ENCODE results near the gene CCDC171. TPM values are rescaled to one million over a fixed set of nuclear protein-coding genes. Genes with fewer than 3 reads are reported as not detected.
A peak's percentile ranks its signal among the peaks of the same experiment; 100 is the strongest.

Gene CCDC171
- total RNA-seq, 1 donor from 2014 or later, result 0.26 TPM

DNA sequence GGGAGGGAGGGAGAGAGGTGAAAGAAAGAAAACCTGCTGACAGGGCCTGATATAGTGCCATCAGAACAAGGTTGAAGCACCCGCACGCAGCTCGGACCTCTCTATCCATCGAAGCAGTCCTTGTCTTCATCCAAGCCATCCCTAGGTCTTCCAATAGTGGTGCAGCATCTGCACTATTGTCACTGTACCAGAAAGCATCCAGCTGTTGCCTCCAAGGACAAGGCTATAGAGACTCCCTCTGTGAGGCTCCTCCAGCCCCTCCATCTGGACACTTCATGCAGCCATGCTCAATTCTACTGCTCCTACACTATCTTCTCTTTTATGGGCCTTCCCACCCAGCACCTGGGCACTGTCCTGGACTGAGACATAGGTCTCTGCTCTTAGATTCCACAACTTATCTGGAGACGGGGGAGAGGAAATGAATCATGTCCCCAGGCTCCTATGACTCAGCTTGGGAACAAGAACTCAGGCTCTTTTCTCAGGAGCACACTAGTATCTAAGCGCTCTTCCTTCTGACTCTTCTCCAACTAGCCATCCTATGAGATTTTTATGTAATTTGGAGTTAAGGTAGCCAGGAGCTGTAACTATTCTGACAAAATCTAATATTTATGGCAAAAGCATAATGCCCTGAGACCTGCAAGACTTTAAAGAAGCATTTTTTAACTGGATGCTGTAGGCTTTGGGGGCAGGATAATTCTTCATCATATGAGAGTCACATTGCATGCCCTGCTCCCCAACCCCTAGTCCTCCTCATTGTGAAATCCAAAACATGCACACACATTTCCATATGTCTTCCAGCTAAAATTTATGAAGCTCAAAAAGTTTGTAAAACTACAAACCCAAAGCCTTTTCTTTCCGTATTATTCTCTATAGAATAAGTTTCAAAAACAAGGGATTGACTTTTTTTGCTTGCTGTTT lies 446.8 kb downstream of the CCDC171 start:
- DNase-seq (ENCODE audit: low read depth in 2 of 2), result peak in 1 of 2 donors; percentile 39

DNA sequence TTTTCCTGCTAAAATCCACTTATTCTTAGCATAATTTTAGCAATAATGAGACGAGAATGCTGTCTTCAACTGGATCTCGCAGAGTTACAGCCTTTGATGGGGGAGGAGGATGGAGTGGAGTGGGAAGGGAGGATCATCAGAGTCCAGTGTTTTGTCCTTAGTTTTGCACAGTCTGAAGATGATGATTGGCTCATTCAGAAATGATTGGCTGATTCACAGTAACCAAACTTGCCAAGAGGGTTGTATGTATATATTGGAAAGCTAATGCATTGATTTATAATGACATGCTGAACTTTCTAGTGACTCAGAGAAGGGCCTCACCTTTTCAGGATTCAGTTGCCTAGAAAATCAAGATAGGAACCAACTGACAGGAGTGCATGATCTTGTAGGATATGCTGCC lies 448.0 kb downstream of the CCDC171 start:
- DNase-seq (ENCODE audit: low read depth in 2 of 2), result no peak

DNA sequence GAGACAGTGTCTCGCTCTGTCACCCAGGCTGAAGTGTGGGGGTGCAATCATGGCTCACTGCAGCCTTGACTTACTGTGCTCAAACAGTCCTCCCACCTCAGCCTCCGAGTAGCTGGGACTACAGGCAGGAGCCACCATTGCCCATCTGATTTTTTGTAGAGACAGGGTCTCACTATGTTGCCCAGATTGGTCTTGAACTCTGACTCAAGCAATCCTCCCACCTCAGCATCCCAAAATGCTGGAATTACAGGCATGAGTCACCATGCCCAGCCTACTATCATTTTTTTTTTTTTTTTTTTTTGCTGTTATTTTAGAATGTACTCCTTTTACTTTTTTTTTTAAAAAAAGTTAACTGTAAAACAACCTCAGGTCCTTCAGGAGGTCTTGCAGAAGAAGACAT lies 449.0 kb downstream of the CCDC171 start:
- DNase-seq (ENCODE audit: low read depth in 2 of 2), result no peak

DNA sequence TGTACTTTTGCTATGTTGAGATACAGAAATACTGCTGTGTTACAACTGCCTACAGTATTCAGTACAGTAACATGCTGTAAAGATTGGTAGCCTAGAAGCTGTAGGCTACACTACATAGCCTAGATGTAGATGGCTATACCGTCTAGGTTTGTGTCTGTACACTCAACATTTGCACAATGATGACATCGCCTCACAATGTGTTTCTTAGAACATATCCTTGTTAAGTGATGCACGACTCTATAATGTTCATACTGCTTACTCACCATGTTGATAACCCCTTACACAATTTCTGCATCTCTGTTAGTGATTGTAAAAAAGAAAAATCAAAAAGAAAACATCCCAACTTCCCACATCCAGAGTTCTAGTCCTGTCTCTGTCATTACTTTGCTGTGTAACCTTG lies 450.0 kb downstream of the CCDC171 start:
- no peak for DNase-seq (ENCODE audit: low read depth in 2 of 2)

DNA sequence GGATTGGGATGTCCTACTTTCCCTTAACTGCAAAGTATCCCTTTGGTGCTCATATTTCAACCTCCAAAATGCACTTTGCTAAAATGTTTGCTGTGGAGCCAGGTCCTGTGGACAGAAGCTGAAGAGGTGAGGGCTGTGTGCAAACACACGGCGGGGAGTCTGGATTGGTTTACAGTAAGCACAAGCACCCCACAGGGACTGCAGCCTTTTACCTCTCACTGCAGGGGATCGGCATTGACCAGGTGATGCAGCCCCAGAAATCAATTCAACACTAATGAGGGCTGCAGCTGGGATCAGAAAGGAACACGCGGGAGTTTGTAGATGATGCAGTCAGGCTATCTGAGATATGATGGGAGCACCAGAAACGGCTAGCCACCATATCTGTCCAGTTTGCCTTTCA lies 450.9 kb downstream of the CCDC171 start:
- no peak for DNase-seq (ENCODE audit: low read depth in 2 of 2)

DNA sequence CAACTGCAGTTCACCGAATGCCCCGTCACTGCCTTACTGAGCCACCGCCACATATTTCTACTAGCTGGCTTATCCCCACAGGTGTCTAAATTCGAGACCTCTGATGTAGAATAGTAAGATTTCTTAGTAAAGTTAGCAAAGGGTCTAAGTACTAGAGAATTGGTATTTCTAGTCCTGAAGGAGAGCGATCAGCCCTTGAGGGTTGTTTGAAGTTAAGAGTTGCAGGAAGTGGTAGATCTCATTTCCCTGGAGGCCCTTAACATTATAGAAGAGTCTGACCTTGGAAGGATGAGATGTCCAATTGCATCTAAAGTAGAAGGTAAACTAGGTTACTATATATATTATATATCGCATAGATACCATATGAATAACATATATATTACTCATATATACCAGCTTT lies 451.8 kb downstream of the CCDC171 start:
- DNase-seq (ENCODE audit: low read depth in 2 of 2), result no peak

DNA sequence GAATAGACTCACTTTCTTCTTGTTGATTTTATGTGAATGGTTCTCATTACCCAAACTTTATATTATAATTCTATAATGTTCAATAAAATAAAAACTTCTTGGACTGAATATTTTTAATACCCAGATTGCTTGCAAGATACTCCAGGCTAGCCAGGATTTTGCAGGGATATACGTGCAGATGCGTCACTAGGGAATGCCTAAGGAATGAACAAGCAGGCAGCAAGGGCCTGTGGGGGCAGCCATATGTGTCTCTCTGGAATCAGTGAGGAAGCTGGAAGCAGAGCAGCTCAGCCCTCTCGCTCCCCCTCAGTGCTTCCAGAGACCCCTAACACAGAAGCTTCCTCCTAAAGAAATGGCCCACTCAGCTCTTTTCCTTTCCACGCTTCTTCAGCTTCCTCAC lies 457.4 kb downstream of the CCDC171 start:
- no peak for DNase-seq (ENCODE audit: low read depth in 2 of 2)

DNA sequence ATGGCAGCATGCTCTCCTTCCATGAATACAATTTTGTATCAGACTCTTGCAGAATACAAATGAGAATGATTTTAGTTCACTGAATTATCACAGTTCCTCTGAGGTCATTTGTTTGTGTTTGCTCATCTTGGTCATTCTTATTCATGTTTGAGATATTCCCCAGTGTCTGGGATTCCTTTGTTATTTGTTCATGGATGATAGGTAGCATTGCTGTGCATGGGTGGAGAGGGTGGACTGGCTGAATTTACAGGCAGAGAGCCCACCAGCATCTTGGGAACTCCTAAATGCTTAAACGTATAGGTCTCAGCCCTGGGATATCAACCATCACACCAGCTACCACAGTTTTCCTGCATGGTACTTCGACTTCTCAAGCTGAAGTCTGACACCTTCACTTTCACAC lies 459.8 kb downstream of the CCDC171 start:
- DNase-seq (ENCODE audit: low read depth in 2 of 2), result no peak

DNA sequence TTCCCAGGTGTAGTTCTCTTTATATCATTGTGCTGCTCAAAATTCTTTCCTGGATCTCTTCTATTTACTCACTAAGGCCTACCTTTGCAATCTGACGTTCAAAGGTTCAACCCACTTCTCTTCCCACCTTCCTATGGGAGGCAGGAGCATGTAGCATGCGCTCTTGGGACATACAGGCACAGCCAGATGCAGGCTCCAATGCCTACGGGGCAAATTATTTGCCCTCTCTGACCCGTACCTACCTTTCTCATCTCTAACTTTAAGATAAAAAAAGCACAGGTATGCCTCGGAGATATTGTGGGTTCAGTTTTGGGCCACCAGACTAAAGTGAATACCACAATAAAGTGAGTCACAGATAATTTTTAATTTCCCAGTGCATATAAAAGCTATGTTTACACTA lies 460.5 kb downstream of the CCDC171 start:
- no peak for DNase-seq (ENCODE audit: low read depth in 2 of 2)

DNA sequence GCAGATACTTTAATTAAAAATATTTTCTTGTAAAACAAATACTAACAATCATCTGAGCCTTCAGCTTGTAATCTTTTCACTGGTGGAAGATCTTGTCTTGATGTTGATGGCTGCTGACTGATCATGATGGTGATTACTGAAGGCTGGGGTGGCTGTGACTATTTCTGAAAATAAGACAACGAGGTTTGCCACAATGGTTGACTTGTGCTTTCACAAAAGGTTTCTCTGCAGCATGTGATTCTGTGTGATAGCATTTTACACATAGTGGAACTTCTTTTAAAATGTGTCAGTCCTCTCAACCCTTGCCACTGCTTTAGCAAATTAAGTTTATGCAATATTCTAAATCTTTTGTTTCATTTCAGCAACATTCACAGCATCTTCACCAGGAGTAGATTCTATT lies 461.0 kb downstream of the CCDC171 start:
- DNase-seq (ENCODE audit: low read depth in 2 of 2), result no peak

DNA sequence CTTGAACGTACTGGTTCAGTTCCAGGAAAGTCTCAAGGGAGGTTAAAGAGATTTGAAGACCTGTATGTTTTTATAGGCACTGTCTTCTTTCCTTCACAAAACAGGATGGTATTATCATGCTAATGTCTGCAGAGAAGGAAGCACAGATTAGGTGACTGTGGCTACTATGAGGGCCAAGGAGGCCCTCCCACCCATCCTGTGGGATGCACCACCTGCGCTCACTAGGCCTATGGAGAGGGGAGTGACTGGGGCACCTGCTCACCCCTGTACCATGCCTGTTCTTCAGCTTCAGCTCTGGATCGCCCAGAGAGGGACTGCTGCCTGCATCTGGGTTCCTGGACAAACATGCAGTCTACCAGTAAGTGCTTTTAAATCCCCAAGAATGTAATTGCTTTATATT lies 469.4 kb downstream of the CCDC171 start:
- no peak for DNase-seq (ENCODE audit: low read depth in 2 of 2)

DNA sequence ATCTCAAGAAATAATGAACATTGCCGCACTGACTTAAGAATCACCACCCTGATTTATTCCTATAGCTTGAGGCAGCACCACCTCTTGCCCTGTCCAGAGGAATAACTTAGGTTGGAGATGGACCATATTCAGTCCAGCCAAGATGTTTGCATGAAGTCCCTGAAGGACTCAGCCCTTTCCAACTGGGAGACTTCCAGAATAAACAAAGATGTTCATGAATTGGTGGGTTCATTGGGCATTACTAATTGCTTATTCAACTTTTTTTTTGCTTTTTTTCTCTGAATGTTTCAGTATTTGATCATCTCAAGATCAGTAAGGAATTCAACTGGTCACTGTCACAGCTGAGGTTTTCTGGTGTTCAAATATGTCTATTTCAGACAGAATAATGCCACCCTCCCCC lies 470.6 kb downstream of the CCDC171 start:
- DNase-seq (ENCODE audit: low read depth in 2 of 2), result no peak

Other genes with a start within 250 kb of the CCDC171 start
- 1.3 and 2.0 TPM in 2 replicates for gene TTC39B, start 245.8 kb upstream of the CCDC171 start, total RNA-seq
- 20.3 and 29.8 TPM in 2 replicates for gene SNAPC3, start 130.2 kb upstream of the CCDC171 start, total RNA-seq
- 21.9 and 29.9 TPM in 2 replicates for gene PSIP1, start 42.1 kb upstream of the CCDC171 start, total RNA-seq

Data from dermis microvascular lymphatic vessel endothelial cell (primary cell).